MM.1S (cell line): ENCODE results near the gene FANCE.

Source experiments
- DNase-seq: peaks from one replicate; pipeline ENCODE4 v3.0.0-alpha.2; 2015
- H2AFZ ChIP-seq: fragments of 300-600 bp; sonication (generic); 2 replicates; pipeline ENCODE4 v1.6.0; 2016; ENCODE audit warnings: antibody characterized with exemption, low read length
- H3F3A ChIP-seq: fragments of 300-600 bp; sonication (generic); 2 replicates; pipeline ENCODE4 v1.6.1; 2016; ENCODE audit warnings: mild to moderate bottlenecking, antibody characterized with exemption, low read length, moderate library complexity, mixed read lengths; ENCODE audit not compliant: insufficient read depth
- H3K27ac ChIP-seq: fragments of 300-600 bp; sonication (generic); 2 replicates; pipeline ENCODE4 v1.5.1; 2016; ENCODE audit warnings: mild to moderate bottlenecking, low read length
- H3K27me3 ChIP-seq: fragments of 300-600 bp; sonication (generic); replicated peaks from 2 replicates; pipeline ENCODE4 v1.6.0; 2016; ENCODE audit warnings: low read length; ENCODE audit not compliant: insufficient read depth
- H3K36me3 ChIP-seq: fragments of 300-600 bp; sonication (generic); replicated peaks from 2 replicates; pipeline ENCODE4 v1.6.1; 2016; ENCODE audit warnings: mild to moderate bottlenecking, low read length, mixed read lengths; ENCODE audit not compliant: insufficient read depth
- H3K4me1 ChIP-seq: fragments of 300-600 bp; sonication (generic); 2 replicates; pipeline ENCODE4 v1.6.1; 2016; ENCODE audit warnings: low read length, mixed read lengths
- H3K4me2 ChIP-seq: fragments of 300-600 bp; sonication (generic); 2 replicates; pipeline ENCODE4 v1.6.0; 2016; ENCODE audit warnings: low read depth, low read length
- H3K4me3 ChIP-seq: fragments of 300-600 bp; sonication (generic); 2 replicates; pipeline ENCODE4 v1.5.1; 2016; ENCODE audit warnings: low read length, mixed read lengths
- H3K79me2 ChIP-seq: fragments of 300-600 bp; sonication (generic); 2 replicates; pipeline ENCODE4 v1.6.1; 2016; ENCODE audit warnings: mixed run types, low read length, mixed read lengths
- H3K9ac ChIP-seq: fragments of 300-600 bp; sonication (generic); 2 replicates; pipeline ENCODE4 v1.6.1; 2016; ENCODE audit warnings: low read length, mixed read lengths
- H3K9me2 ChIP-seq: fragments of 300-600 bp; sonication (generic); replicated peaks from 2 replicates; pipeline ENCODE4 v1.6.1; 2016; ENCODE audit warnings: mild to moderate bottlenecking, low read length, mixed read lengths; ENCODE audit not compliant: insufficient read depth
- H3K9me3 ChIP-seq: fragments of 300-600 bp; sonication (generic); replicated peaks from 2 replicates; pipeline ENCODE4 v1.6.1; 2016; ENCODE audit warnings: mild to moderate bottlenecking, low read length, mixed read lengths; ENCODE audit not compliant: insufficient read depth
- H4K20me1 ChIP-seq: fragments of 300-600 bp; sonication (generic); 2 replicates; pipeline ENCODE4 v1.6.1; 2016; ENCODE audit warnings: mild to moderate bottlenecking, low read length, moderate library complexity, mixed read lengths; ENCODE audit not compliant: insufficient read depth
- CTCF ChIP-seq: fragments of 300-600 bp; sonication (generic); IDR thresholded peaks from 2 replicates; pipeline ENCODE4 v1.5.1; 2016; ENCODE audit warnings: antibody characterized with exemption, low read length, mixed read lengths
- EZH2 ChIP-seq: fragments of 300-600 bp; sonication (generic); optimal IDR thresholded peaks from 2 replicates; pipeline ENCODE3; 2017; ENCODE audit warnings: low read depth, mild to moderate bottlenecking, antibody characterized with exemption, low read length, mixed read lengths
- EZH2phosphoT487 ChIP-seq: fragments of 300-600 bp; sonication (generic); IDR thresholded peaks from 2 replicates; pipeline ENCODE4 v1.6.1; 2018; ENCODE audit warnings: antibody characterized with exemption, low read length

The FANCE gene

GRCh38 chr6:35501784-35502183, 49.6 kb downstream of the FANCE start:
- Histone ChIP-seq H3K9me2 (no peaks in the 10 kb centered on the region), H3K36me3 (no peaks in the 10 kb centered on the region), H3K4me3 (no peak overlapping the region), H3K4me2 (no peak overlapping the region), H2AFZ (no peak overlapping the region), H3F3A (no peaks in the 10 kb centered on the region), H3K4me1 (no peaks in the 10 kb centered on the region), H3K27ac (no peak overlapping the region), H3K9ac (no peak overlapping the region), H3K79me2 (no peaks in the 10 kb centered on the region), H3K9me3 (no peaks in the 10 kb centered on the region), H4K20me1 (no peaks in the 10 kb centered on the region), H3K27me3 (peaks cover 17% of the 10 kb centered on the region; the same call in 1 of the 2 replicates)
- no peak for DNase-seq
- TF ChIP-seq EZH2 (no peak), CTCF (no peak), EZH2phosphoT487 (no peak)

- DNase-seq = no peak
- H3K4me3 ChIP-seq = no peak overlapping the region
- no peaks in the 10 kb centered on the region for H4K20me1 ChIP-seq
- H3K27me3 ChIP-seq = 0 out of 2 replicates have a peak, but pooled peaks cover 7% of the 10 kb centered on the region
- H3K79me2 ChIP-seq = no peaks in the 10 kb centered on the region
- H2AFZ ChIP-seq = no peak overlapping the region
- no peaks in the 10 kb centered on the region for H3K36me3 ChIP-seq
- no peak for TF ChIP-seq EZH2phosphoT487
- TF ChIP-seq EZH2 = no peak
- no peak for TF ChIP-seq CTCF
- H3K4me2 ChIP-seq = no peak overlapping the region
- H3K27ac ChIP-seq = no peak overlapping the region
- no peaks in the 10 kb centered on the region for H3F3A ChIP-seq
- no peaks in the 10 kb centered on the region for H3K9me2 ChIP-seq
- H3K9me3 ChIP-seq = no peaks in the 10 kb centered on the region
- H3K9ac ChIP-seq = no peak overlapping the region
- no peaks in the 10 kb centered on the region for H3K4me1 ChIP-seq
These were observed 51.4 kb downstream of the FANCE start for GRCh38 chr6:35503534-35503933.

- Histone ChIP-seq H3K79me2 (no peaks in the 10 kb centered on the region), H3K9me2 (no peaks in the 10 kb centered on the region), H3K36me3 (no peaks in the 10 kb centered on the region), H4K20me1 (no peaks in the 10 kb centered on the region), H3K27me3 (no peaks in the 10 kb centered on the region), H3K9ac (no peak overlapping the region), H3F3A (no peaks in the 10 kb centered on the region), H2AFZ (no peak overlapping the region), H3K4me2 (no peak overlapping the region), H3K4me1 (no peaks in the 10 kb centered on the region), H3K4me3 (no peak overlapping the region), H3K27ac (no peak overlapping the region), H3K9me3 (no peaks in the 10 kb centered on the region)
- no peak for DNase-seq
- TF ChIP-seq CTCF (no peak), EZH2 (no peak), EZH2phosphoT487 (no peak)
These were observed 53.9 kb downstream of the FANCE start for GRCh38 chr6:35505999-35506412.
